ENCODE data around the gene USP48. TPM values are rescaled to one million over a fixed set of nuclear protein-coding genes. Genes with fewer than 3 reads are reported as not detected.
"Not testable (repeated sequence)": the region's sequence is repeated elsewhere in the genome, so short reads cannot be mapped to it uniquely, and the experiment has no call there.

The USP48 gene
- total RNA-seq, 1 donor from 2014 or later, result 55.3 TPM

DNA sequence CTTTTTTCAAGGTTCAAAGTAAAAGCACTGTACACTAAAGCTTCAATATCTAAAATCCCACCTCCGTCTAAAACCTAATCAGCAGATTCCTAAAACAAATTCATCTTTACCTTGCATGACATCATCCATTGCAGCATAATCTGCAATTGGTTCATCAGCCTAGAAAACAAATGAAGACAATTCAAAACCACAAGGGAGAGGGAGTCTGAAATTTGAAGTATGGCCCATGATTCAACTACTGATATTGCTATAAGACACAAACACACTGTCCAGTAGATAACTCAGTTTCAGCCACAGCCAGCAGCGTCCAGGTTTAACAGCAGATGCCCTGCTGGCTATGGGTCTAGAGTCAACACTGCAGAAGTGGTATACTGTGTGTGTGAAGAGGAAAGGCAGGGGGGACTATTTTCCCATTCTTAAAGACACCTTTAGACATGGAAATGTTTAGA is 95.8 kb downstream of the USP48 start:
- Histone ChIP-seq H3K27ac (ENCODE audit: low read depth, low read length) (no peak overlapping the region), H3K4me3 (ENCODE audit: low read length in 3 of 3) (no peak overlapping the region), H3K4me1 (ENCODE audit: control insufficient read depth in 3 of 3, insufficient read depth in 3 of 3, low read length in 3 of 3) (no peaks in the 10 kb centered on the region), H3K9me3 (ENCODE audit: control insufficient read depth in 3 of 3, low read length in 3 of 3) (no peaks in the 10 kb centered on the region), H3K27me3 (ENCODE audit: control insufficient read depth in 3 of 3, insufficient read depth in 3 of 3, low read length in 3 of 3) (no peaks in the 10 kb centered on the region), H3K9ac (ENCODE audit: low read depth in 1 of 3, low read length in 3 of 3) (no peak overlapping the region), H3K36me3 (ENCODE audit: control insufficient read depth in 3 of 3, insufficient read depth in 3 of 3, low read length in 3 of 3) (peaks cover 17 to 52% (median 40%) of the 10 kb centered on the region in 3 donors)

DNA sequence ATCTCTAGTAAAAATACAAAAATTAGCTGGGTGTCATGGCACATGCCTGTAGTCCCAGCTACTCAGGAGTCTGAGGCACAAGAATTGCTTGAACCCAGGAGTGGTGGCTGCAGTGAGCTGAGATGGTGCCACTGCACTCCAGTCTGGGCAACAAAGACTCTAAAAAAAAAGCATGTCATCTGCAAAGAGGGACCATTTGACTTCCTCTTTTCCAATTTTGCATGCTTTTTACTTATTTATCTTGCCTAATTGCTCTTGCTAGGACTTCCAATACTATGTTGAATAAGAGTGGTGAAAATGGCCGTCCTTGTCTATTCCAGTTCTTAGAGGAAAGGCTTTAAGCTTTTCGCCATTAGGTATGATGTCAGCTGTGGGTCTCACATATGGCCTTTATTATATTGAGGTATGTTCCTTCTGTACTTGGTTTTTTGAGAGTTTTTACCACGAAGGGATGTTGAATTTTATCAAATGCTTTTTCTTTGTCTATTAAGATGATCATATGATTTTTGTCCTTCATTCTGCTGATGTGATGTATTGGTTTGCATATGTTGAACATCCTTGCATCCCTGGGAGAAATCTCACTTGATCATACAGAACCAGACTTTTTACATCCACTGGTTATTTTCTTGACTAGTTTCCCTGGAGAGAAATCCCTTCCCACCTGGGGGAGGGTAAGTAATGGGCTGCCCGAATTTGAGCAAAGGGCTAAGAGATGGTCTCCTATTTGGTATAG is 96.8 kb downstream of the USP48 start:
- Histone ChIP-seq H3K4me3 (ENCODE audit: low read length in 3 of 3) (no peak overlapping the region), H3K9me3 (ENCODE audit: control insufficient read depth in 3 of 3, low read length in 3 of 3) (no peaks in the 10 kb centered on the region), H3K9ac (ENCODE audit: low read depth in 1 of 3, low read length in 3 of 3) (no peak overlapping the region), H3K4me1 (ENCODE audit: control insufficient read depth in 3 of 3, insufficient read depth in 3 of 3, low read length in 3 of 3) (no peaks in the 10 kb centered on the region), H3K27ac (ENCODE audit: low read depth, low read length) (no peak overlapping the region), H3K36me3 (ENCODE audit: control insufficient read depth in 3 of 3, insufficient read depth in 3 of 3, low read length in 3 of 3) (peaks cover 13 to 52% (median 43%) of the 10 kb centered on the region in 3 donors), H3K27me3 (ENCODE audit: control insufficient read depth in 3 of 3, insufficient read depth in 3 of 3, low read length in 3 of 3) (no peaks in the 10 kb centered on the region)

DNA sequence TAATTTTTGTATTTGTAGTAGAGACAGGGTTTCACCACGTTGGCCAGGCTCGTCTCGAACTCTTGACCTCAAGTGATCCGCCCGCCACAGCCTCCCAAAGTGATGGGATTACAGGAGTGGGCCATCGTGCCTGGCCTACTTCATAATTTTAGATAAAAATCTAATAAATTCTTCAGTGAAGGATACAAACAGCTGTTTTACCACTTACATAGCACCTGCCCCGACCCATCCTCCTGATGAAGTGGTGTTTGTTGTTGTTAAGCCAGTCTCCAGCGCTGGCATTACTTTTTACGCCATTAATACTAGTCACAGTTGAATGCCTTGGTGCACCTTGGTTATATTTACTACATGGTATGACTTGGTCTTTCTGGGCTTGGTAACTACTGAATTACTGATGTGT is 101.5 kb downstream of the USP48 start:
- Histone ChIP-seq H3K27me3 (ENCODE audit: control insufficient read depth in 3 of 3, insufficient read depth in 3 of 3, low read length in 3 of 3) (no peaks in the 10 kb centered on the region), H3K9ac (ENCODE audit: low read depth in 1 of 3, low read length in 3 of 3) (no peak overlapping the region), H3K36me3 (ENCODE audit: control insufficient read depth in 3 of 3, insufficient read depth in 3 of 3, low read length in 3 of 3) (peaks cover 0 to 39% (median 30%) of the 10 kb centered on the region in 3 donors), H3K4me1 (ENCODE audit: control insufficient read depth in 3 of 3, insufficient read depth in 3 of 3, low read length in 3 of 3) (no peaks in the 10 kb centered on the region), H3K27ac (ENCODE audit: low read depth, low read length) (no peak overlapping the region), H3K9me3 (ENCODE audit: control insufficient read depth in 3 of 3, low read length in 3 of 3) (no peaks in the 10 kb centered on the region), H3K4me3 (ENCODE audit: low read length in 3 of 3) (no peak overlapping the region)

GRCh38 chr1:21680918-21681317 is 102.0 kb downstream of the USP48 start:
- no peaks in the 10 kb centered on the region for H3K9me3 ChIP-seq (ENCODE audit: control insufficient read depth in 3 of 3, low read length in 3 of 3)
- no peaks in the 10 kb centered on the region for H3K27me3 ChIP-seq (ENCODE audit: control insufficient read depth in 3 of 3, insufficient read depth in 3 of 3, low read length in 3 of 3)
- H3K4me3 ChIP-seq (ENCODE audit: low read length in 3 of 3), result no peak overlapping the region
- peaks cover 0 to 34% (median 25%) of the 10 kb centered on the region in 3 donors for H3K36me3 ChIP-seq (ENCODE audit: control insufficient read depth in 3 of 3, insufficient read depth in 3 of 3, low read length in 3 of 3)
- no peak overlapping the region for H3K27ac ChIP-seq (ENCODE audit: low read depth, low read length)
- H3K4me1 ChIP-seq (ENCODE audit: control insufficient read depth in 3 of 3, insufficient read depth in 3 of 3, low read length in 3 of 3), result no peaks in the 10 kb centered on the region
- H3K9ac ChIP-seq (ENCODE audit: low read depth in 1 of 3, low read length in 3 of 3), result no peak overlapping the region

DNA sequence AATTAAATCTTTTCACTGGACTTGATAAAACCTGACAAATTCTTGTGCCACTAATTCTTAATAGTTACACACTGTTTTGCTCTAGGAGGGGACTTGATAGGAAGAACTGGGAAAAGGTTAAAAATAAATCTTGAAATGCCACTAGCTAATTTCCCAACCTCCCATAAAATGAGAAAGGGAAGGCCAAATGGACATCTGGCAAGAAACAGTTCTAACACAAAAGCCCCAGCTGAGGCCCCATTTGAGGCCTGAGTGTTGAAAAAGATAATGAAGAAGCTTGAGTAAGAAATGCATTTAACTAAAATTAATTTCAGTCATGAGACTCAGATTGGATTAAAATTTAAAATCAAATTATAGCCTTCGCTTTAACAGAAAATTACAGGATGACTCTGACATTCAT is 102.6 kb downstream of the USP48 start:
- H3K27ac ChIP-seq (ENCODE audit: low read depth, low read length), result no peak overlapping the region
- H3K9me3 ChIP-seq (ENCODE audit: control insufficient read depth in 3 of 3, low read length in 3 of 3), result no peaks in the 10 kb centered on the region
- H3K27me3 ChIP-seq (ENCODE audit: control insufficient read depth in 3 of 3, insufficient read depth in 3 of 3, low read length in 3 of 3), result no peaks in the 10 kb centered on the region
- no peak overlapping the region for H3K9ac ChIP-seq (ENCODE audit: low read depth in 1 of 3, low read length in 3 of 3)
- H3K36me3 ChIP-seq (ENCODE audit: control insufficient read depth in 3 of 3, insufficient read depth in 3 of 3, low read length in 3 of 3), result peaks cover 0 to 28% (median 24%) of the 10 kb centered on the region in 3 donors
- H3K4me3 ChIP-seq (ENCODE audit: low read length in 3 of 3), result no peak overlapping the region
- H3K4me1 ChIP-seq (ENCODE audit: control insufficient read depth in 3 of 3, insufficient read depth in 3 of 3, low read length in 3 of 3), result no peaks in the 10 kb centered on the region

- peaks cover 0 to 20% (median 19%) of the 10 kb centered on the region in 3 donors for H3K36me3 ChIP-seq (ENCODE audit: control insufficient read depth in 3 of 3, insufficient read depth in 3 of 3, low read length in 3 of 3)
- H3K27me3 ChIP-seq (ENCODE audit: control insufficient read depth in 3 of 3, insufficient read depth in 3 of 3, low read length in 3 of 3), result peaks cover 0 to 4% (median 0%) of the 10 kb centered on the region in 3 donors
- no peaks in the 10 kb centered on the region for H3K9me3 ChIP-seq (ENCODE audit: control insufficient read depth in 3 of 3, low read length in 3 of 3)
- peaks cover 14 to 18% (median 14%) of the 10 kb centered on the region in 3 donors for H3K4me1 ChIP-seq (ENCODE audit: control insufficient read depth in 3 of 3, insufficient read depth in 3 of 3, low read length in 3 of 3)
- H3K9ac ChIP-seq (ENCODE audit: low read depth in 1 of 3, low read length in 3 of 3), result no peak overlapping the region
- H3K4me3 ChIP-seq (ENCODE audit: low read length in 3 of 3), result no peak overlapping the region
- H3K27ac ChIP-seq (ENCODE audit: low read depth, low read length), result no peak overlapping the region
These were observed 105.8 kb downstream of the USP48 start for GRCh38 chr1:21677168-21677567.

DNA sequence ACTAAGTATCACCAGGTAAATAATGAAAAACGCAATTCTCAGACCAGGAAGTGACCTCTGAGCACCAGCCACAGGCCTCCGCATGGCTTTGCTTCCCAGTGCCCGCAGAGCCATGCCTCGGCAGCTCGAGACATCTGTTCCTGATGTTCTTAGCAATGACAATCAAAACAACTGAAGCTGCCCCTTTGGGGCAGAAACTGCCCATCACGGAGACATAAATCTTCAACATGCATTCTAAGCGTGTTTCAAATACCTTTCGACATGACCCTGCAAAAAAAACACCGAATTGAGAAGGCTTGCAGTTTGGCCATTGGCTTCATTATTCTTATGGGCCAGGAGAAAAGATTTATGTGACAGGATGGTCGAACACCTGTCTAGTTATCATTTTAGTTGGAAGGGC is 108.0 kb downstream of the USP48 start:
- Histone ChIP-seq H3K36me3 (ENCODE audit: control insufficient read depth in 3 of 3, insufficient read depth in 3 of 3, low read length in 3 of 3) (peaks cover 0 to 10% (median 10%) of the 10 kb centered on the region in 3 donors), H3K4me1 (ENCODE audit: control insufficient read depth in 3 of 3, insufficient read depth in 3 of 3, low read length in 3 of 3) (peaks cover 14 to 23% (median 15%) of the 10 kb centered on the region in 3 donors), H3K27me3 (ENCODE audit: control insufficient read depth in 3 of 3, insufficient read depth in 3 of 3, low read length in 3 of 3) (peaks cover 9 to 24% (median 17%) of the 10 kb centered on the region in 3 donors), H3K4me3 (ENCODE audit: low read length in 3 of 3) (no peak overlapping the region), H3K9me3 (ENCODE audit: control insufficient read depth in 3 of 3, low read length in 3 of 3) (no peaks in the 10 kb centered on the region), H3K9ac (ENCODE audit: low read depth in 1 of 3, low read length in 3 of 3) (no peak overlapping the region), H3K27ac (ENCODE audit: low read depth, low read length) (no peak overlapping the region)

DNA sequence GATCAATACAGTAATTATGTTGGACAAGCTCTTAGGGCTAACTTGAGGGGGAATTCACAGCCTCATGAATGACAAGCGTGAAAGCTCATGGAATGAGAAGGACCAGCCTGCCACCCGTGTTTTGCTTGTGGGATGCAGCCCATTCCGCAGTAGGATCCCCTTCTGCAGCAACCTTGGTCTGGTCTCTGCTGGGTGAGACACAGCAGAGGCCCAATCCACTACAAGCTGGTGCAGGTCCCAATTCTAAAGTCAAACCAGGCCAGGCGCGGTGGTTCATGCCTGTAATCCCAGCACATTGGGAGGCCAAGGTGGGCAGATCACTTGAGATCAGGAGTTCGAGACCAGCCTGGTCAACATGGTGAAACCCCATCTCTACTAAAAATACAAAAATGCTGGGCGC is 109.1 kb downstream of the USP48 start:
- not testable (repeated sequence) for H3K4me3 ChIP-seq (ENCODE audit: low read length in 3 of 3); H3K27ac ChIP-seq (ENCODE audit: low read depth, low read length); H3K9me3 ChIP-seq (ENCODE audit: control insufficient read depth in 3 of 3, low read length in 3 of 3); H3K9ac ChIP-seq (ENCODE audit: low read depth in 1 of 3, low read length in 3 of 3); H3K36me3 ChIP-seq (ENCODE audit: control insufficient read depth in 3 of 3, insufficient read depth in 3 of 3, low read length in 3 of 3)
- peaks cover 20 to 34% (median 27%) of the 10 kb centered on the region in 3 donors for H3K27me3 ChIP-seq (ENCODE audit: control insufficient read depth in 3 of 3, insufficient read depth in 3 of 3, low read length in 3 of 3)
- H3K4me1 ChIP-seq (ENCODE audit: control insufficient read depth in 3 of 3, insufficient read depth in 3 of 3, low read length in 3 of 3), result peaks cover 21 to 29% (median 22%) of the 10 kb centered on the region in 3 donors

GRCh38 chr1:21673277-21673780 is 109.6 kb downstream of the USP48 start:
- Histone ChIP-seq H3K27ac (ENCODE audit: low read depth, low read length) (no peak overlapping the region), H3K4me3 (ENCODE audit: low read length in 3 of 3) (no peak overlapping the region), H3K36me3 (ENCODE audit: control insufficient read depth in 3 of 3, insufficient read depth in 3 of 3, low read length in 3 of 3) (no peaks in the 10 kb centered on the region), H3K9ac (ENCODE audit: low read depth in 1 of 3, low read length in 3 of 3) (no peak overlapping the region), H3K4me1 (ENCODE audit: control insufficient read depth in 3 of 3, insufficient read depth in 3 of 3, low read length in 3 of 3) (peaks cover 22 to 29% (median 24%) of the 10 kb centered on the region in 3 donors), H3K9me3 (ENCODE audit: control insufficient read depth in 3 of 3, low read length in 3 of 3) (no peaks in the 10 kb centered on the region), H3K27me3 (ENCODE audit: control insufficient read depth in 3 of 3, insufficient read depth in 3 of 3, low read length in 3 of 3) (peaks cover 25 to 39% (median 33%) of the 10 kb centered on the region in 3 donors)

DNA sequence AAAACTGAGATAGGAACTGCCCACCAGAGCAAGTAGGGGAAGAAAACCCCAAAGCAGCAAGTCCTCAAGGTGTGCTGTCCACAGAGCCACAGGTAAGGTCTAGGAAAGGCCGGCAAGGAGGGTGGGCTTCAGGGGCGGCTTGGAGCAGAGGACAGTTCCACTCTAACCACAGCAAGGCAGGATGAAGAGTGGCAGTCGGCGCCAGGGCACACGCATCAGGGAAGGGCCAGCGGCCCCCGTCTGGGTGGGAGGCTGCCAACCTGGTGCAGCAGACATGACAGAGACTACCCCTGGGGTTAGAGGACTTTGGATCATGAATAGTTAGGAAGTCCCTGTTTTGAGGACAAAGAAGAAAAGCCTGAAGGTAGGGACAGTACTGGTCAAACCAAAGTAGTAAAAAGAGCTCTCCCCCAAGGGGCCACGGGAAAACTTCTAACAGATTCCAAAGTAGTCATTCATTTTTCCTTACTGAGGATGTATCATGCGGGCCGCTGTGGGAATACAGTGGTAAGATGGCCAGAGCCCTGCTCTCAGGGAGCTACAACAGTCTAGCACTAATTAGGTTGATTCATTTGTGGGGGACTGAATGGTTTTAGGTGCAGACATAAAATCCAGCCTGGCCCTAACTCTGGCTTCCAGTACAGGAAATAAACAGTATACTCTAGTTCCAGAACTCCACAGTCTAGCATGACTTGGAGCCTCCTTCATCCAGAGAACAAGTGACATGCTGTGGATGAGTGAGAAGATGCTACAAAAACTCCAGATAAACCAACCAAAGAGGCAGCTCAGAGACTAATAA is 110.3 kb downstream of the USP48 start:
- Histone ChIP-seq H3K9me3 (ENCODE audit: control insufficient read depth in 3 of 3, low read length in 3 of 3) (no peaks in the 10 kb centered on the region), H3K4me1 (ENCODE audit: control insufficient read depth in 3 of 3, insufficient read depth in 3 of 3, low read length in 3 of 3) (peaks cover 22 to 29% (median 24%) of the 10 kb centered on the region in 3 donors), H3K27me3 (ENCODE audit: control insufficient read depth in 3 of 3, insufficient read depth in 3 of 3, low read length in 3 of 3) (peaks cover 32 to 46% (median 39%) of the 10 kb centered on the region in 3 donors), H3K9ac (ENCODE audit: low read depth in 1 of 3, low read length in 3 of 3) (no peak overlapping the region), H3K36me3 (ENCODE audit: control insufficient read depth in 3 of 3, insufficient read depth in 3 of 3, low read length in 3 of 3) (no peaks in the 10 kb centered on the region), H3K27ac (ENCODE audit: low read depth, low read length) (no peak overlapping the region), H3K4me3 (ENCODE audit: low read length in 3 of 3) (no peak overlapping the region)

Data from skeletal muscle tissue (tissue), 4 donors.